ENCODE data around the gene C2orf15.

GRCh38 chr2:99188357-99188756, 46.9 kb downstream of the C2orf15 start:
- TF ChIP-seq CTCF (IDR thresholded peaks at IDR 0.05) (no peak), POLR2A (IDR thresholded peaks at IDR 0.05) (no peak)
